Lower lobe of right lung (tissue), 2 donors: Measurements from ENCODE around the gene INCA1. TPM values are rescaled to one million over a fixed set of nuclear protein-coding genes. Genes with fewer than 3 reads are reported as not detected.

ENCODE experiments used
- ATAC-seq, 2 donors: fragments of 200-7000 bp; cut with Tn5 transposase; one replicate each; pipeline ENCODE4 v1.9.1; 2020 to 2022; ENCODE audit warnings: mild to moderate bottlenecking in 2 of 2, moderate library complexity in 2 of 2
- DNase-seq: peaks from one replicate; pipeline ENCODE4 v3.0.0-alpha.2; 2020
- H3K27ac ChIP-seq: fragments of 200-600 bp; one replicate; pipeline ENCODE4 v1.8.0; 2022
- H3K27me3 ChIP-seq: fragments of 200-600 bp; one replicate; pipeline ENCODE4 v1.8.0; 2022; ENCODE audit warnings: low read depth
- H3K36me3 ChIP-seq: fragments of 200-600 bp; one replicate; pipeline ENCODE4 v1.8.0; 2022; ENCODE audit warnings: mild to moderate bottlenecking
- H3K4me1 ChIP-seq: fragments of 200-600 bp; one replicate; pipeline ENCODE4 v1.8.0; 2022
- H3K4me3 ChIP-seq: fragments of 200-600 bp; one replicate; pipeline ENCODE4 v1.8.0; 2022; ENCODE audit warnings: mild to moderate bottlenecking
- H3K9me3 ChIP-seq: fragments of 200-600 bp; one replicate; pipeline ENCODE4 v1.8.0; 2022
- CTCF ChIP-seq: fragments of 200-600 bp; IDR thresholded peaks from one replicate; pipeline ENCODE4 v1.8.0; 2022; ENCODE audit warnings: antibody characterized with exemption, mild to moderate bottlenecking
- intact Hi-C: fragments of 100-400 bp; cut with DNase I; formaldehyde crosslinking; loops from one replicate; pipeline ENCODE4 v1.11.0; 2022
- total RNA-seq: library from RNA; stranded (reverse); fragmentation: NEBNext Ultra II Directional; extraction: Animal tissue kit (Norgen Biotek cat#: 25700); gene quantifications from one replicate; pipeline ENCODE4 v1.2.1, GENCODE V29; 2021
- donor health status: DM: no; HTN: yes; CAD: no; lungs with severe emphysema.

Gene INCA1
- total RNA-seq, 1 donor from 2014 or later = 1.9 TPM

DNA sequence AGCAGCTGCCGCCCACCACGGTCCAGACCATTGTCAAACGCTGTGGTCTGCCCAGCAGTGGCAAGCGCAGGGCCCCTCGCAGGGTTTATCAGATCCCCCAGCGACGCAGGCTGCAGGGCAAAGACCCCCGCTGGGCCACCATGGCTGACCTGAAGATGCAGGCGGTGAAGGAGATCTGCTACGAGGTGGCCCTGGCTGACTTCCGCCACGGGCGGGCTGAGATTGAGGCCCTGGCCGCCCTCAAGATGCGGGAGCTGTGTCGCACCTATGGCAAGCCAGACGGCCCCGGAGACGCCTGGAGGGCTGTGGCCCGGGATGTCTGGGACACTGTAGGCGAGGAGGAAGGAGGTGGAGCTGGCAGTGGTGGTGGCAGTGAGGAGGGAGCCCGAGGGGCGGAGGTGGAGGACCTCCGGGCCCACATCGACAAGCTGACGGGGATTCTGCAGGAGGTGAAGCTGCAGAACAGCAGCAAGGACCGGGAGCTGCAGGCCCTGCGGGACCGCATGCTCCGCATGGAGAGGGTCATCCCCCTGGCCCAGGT lies 24.9 kb upstream of the INCA1 start:
- Histone ChIP-seq H3K9me3 (no peaks in the 10 kb centered on the region), H3K27ac (no peak overlapping the region), H3K4me1 (no peaks in the 10 kb centered on the region), H3K27me3 (no peaks in the 10 kb centered on the region), H3K36me3 (peaks cover 68% of the 10 kb centered on the region), H3K4me3 (no peak overlapping the region)
- ATAC-seq (no peak), DNase-seq (no peak)
- intact Hi-C loops = no loop called here
- TF ChIP-seq CTCF = no peak

DNA sequence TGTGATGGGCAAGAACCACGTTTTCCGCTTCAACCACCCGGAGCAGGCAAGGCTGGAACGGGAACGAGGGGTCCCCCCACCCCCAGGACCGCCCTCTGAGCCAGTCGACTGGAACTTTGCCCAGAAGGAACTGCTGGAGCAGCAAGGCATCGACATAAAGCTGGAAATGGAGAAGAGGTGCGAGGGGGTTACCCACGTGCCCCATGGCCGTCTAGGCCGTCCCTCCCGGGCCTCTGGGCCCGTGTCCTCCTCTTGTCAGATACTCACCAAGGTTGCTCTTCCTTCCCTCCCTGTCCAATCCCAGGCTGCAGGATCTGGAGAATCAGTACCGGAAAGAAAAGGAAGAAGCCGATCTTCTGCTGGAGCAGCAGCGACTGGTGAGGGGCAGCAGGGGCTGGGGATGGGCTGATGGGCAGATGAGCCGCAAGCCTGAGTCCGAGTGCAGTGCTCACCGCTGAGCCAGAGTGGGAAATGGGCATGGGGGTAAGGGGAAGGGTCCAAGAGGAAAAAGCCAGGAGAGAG lies 23.2 kb upstream of the INCA1 start:
- intact Hi-C loops = no loop called here

DNA sequence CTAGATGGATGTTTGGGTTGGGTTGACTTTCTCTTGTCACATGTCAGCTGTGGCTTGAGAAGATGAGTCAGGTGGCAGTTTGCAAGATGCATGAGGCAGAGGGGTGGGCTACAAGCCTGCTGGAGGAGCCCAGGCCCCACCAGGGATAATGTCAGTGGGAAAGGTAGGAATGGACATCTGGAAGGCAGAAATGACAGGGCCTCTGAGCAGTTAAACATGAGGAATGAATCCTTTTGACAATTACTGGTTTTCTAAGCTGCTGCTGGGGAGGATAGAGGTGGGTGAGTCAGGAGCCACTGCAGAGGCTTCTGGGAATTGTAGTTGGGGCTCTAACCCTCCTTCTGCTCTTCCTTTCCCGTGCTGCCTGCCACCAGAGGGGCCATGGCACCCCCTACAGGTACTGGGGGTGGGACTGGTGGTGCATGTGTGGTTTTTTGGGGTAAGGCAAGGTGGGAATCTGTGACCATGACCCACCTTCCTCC lies 22.2 kb upstream of the INCA1 start:
- Histone ChIP-seq H3K4me1 (no peaks in the 10 kb centered on the region), H3K36me3 (peaks cover 96% of the 10 kb centered on the region), H3K27ac (no peak overlapping the region), H3K27me3 (no peaks in the 10 kb centered on the region), H3K4me3 (no peak overlapping the region), H3K9me3 (no peaks in the 10 kb centered on the region)
- DNase-seq (no peak), ATAC-seq (no peak)
- peak; percentile 6 for TF ChIP-seq CTCF
- intact Hi-C loops = no loop called here

More for the DNA sequence above, 23.2 kb upstream of the INCA1 start:
- H3K4me1 ChIP-seq = no peaks in the 10 kb centered on the region
- no peak overlapping the region for H3K4me3 ChIP-seq
- ATAC-seq = no peak
- no peak for TF ChIP-seq CTCF
- H3K27me3 ChIP-seq = no peaks in the 10 kb centered on the region
- no peak for DNase-seq
- H3K9me3 ChIP-seq = no peaks in the 10 kb centered on the region
- H3K36me3 ChIP-seq = peaks cover 85% of the 10 kb centered on the region
- no peak overlapping the region for H3K27ac ChIP-seq

DNA sequence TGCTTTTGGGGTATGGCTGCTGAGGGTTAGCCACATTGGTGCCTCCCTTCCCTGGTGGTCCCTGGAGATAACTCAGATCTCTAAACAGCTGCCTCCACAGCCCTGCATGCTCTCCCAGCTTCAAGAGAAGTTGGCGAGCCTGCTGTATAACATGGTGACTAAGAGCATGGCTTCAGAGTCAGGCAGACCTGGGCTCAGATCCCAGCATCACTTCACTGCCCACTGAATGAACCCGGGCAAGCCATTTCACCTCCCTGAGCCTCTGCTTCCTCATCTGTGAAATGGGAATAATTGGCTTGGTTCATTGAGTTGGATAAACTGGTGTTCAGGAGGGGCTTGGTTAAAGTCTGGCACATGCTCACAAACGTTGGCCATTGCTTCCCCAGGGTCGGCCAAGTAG lies 17.0 kb upstream of the INCA1 start:
- no peak for TF ChIP-seq CTCF
- no peak overlapping the region for H3K4me3 ChIP-seq
- H3K27me3 ChIP-seq = no peaks in the 10 kb centered on the region
- H3K36me3 ChIP-seq = peaks cover 95% of the 10 kb centered on the region
- H3K27ac ChIP-seq = no peak overlapping the region
- intact Hi-C loops = no loop called here
- DNase-seq = no peak
- no peak for ATAC-seq
- no peaks in the 10 kb centered on the region for H3K9me3 ChIP-seq
- H3K4me1 ChIP-seq = no peaks in the 10 kb centered on the region

- H3K4me1 ChIP-seq = no peaks in the 10 kb centered on the region
- TF ChIP-seq CTCF = no peak
- no peaks in the 10 kb centered on the region for H3K27me3 ChIP-seq
- H3K4me3 ChIP-seq = no peak overlapping the region
- H3K9me3 ChIP-seq = no peaks in the 10 kb centered on the region
- peaks cover 91% of the 10 kb centered on the region for H3K36me3 ChIP-seq
- no peak for DNase-seq
- no peak overlapping the region for H3K27ac ChIP-seq
- ATAC-seq = no peak
- intact Hi-C loops = no loop called here
Observed at GRCh38 chr17:5011928-5012327, 14.6 kb upstream of the INCA1 start.
